GM21737 (cell line): Measurements from ENCODE around the gene RPL22.
A peak's percentile ranks its signal among the peaks of the same experiment; 100 is the strongest.

Source experiments
- ATAC-seq: cut with Tn5 transposase; IDR thresholded peaks from one replicate; pipeline ENCODE4 v1.9.1; 2021; ENCODE audit warnings: mild to moderate bottlenecking, moderate library complexity; ENCODE audit not compliant: unreplicated experiment

The RPL22 gene

DNA sequence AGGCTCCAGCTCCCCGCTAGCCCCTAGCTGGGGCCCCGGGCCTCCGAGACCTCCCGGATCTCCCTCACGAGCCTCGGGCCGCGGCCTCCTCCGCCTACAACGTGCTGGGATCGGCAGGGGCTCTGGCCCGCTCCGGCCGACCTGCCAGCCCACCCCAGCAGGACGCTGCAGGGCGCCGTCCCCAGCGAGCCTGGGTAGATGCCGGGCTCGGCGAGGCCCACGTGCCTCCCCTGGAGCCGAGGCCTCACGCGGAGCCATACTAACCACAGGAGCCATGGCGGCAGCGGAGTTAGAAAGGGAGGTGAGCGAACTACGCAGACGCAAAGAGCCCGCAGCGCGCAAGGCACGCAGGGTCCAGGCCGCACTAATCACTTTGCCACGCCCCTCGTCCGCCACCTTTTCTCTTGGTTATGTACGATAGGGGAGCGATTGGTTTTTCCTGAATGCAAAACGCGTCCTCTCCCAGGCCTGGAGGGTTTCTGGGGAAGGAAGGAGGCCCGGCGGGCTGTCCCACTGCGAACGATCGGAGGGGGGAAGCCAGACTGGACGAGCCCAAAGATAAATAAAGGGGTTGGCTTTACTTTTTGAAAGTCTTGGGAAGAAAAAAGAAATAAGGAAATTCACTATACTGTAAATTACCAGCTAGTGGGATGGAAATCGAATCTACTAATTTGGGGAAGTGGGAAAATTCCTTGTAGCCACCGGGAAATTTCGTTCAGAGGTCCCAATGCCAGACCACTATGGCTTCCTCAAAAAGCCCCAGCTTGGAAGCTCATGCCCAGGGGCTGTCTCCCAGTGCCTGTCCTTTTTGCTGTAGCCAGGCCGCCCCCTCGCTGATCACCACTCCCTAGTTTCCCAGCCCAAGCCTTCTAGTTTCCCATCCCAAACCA is at the start of gene RPL22:
Gene RPL22, minus strand, starts transcription at position 298 of the 890 bp plus-strand sequence. Its CDS starts 22 bp downstream, at position 276.
- ATAC-seq = peak; percentile 91

- ATAC-seq = no peak
Measured at GRCh38 chr1:6248161-6248776, 48.9 kb upstream of the RPL22 start.

DNA sequence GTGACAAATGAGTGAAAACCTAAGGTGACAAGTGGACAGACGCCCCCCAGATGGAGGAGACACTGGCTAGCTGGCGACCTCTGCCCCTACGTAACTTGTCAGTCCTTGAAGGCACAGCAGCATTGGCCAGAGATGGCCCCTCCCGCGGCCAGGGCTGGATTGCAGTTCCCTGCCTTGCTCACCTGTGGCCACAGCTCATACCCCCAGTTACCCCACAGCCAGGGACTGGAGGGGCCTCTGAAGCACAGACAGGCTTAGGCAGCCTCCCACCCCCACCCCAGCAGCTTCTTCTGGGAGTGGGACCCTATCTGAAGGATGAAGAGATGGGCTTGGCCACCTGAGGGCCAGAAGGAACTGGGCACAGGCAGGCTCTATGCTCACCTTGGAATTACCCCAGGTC is 48.3 kb upstream of the RPL22 start:
- ATAC-seq = no peak

- no peak for ATAC-seq
Measured at GRCh38 chr1:6246497-6247467, 47.4 kb upstream of the RPL22 start.

DNA sequence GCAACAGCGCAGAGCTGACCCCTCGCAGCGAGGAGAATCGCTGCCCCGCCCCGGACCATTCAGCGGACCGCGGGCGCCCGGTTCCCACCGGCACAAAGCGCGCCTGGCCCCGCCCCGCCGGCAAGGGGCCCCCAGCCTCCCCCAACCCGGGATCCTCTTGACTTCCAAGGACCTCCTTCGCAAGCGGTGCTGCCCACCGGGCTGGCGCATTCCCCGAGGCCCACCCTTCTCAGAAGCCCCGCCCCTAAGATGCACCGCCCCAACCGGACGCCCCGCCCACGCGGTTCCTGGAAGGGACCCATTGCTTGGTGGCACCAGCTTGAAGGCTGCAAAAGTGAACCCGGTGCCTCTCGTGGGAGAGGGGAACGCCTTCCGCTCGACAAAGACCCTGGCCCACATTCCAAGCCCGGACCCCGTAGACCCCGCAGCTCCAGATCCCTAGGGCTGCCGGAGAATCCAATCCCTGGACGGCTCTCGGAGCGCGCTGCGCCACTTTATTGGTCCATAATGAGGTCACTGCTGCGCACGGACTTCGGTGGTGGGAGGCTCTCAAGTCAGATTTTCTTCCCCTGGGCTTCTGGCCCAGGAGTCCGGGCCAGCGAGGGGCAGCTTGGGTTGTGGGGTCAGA is 46.6 kb upstream of the RPL22 start:
- ATAC-seq = no peak

DNA sequence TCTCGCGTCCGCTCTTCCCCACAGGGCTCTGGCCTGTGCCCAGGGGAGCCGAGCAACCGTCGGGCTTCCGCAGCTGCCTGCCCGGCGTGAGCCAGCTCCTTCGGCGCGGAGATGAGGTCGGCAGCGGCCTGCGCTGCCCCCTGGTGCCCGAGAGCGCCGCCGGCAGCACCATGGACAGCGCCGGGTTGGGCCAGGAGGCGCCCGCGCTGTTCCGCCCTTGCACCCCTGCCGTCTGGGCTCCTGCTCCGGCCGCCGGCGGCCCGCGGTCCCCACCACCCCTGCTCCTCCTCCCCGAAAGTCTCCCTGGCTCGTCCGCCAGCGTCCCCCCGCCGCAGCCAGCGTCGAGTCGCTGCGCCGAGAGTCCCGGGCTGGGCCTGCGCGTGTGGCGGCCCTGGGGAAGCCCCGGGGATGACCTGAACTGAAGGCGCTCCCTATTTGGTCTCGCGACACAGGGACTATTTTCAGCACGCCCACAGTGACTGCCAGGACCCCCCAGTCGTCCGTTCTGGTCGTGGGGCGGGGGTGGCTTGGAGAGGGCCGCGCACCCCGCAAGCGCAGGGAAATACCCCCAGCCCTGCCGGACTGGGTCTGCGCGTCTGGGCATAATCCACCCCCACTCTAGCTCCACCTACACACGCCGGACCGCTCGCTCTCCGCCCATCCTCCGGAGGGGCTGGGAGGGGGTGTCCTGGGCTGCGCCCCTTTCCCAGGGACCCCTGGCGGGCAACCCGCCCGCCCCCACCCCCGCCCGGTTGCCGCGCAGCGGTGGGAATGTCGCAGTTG is 45.9 kb upstream of the RPL22 start:
- ATAC-seq = no peak

GRCh38 chr1:6244401-6245049 is 45.1 kb upstream of the RPL22 start:
- ATAC-seq = no peak

GRCh38 chr1:6243993-6244392 is 44.6 kb upstream of the RPL22 start, which contains the start of gene HES3:
Gene HES3, plus strand, starts transcription at chr1:6244179. Its CDS starts 187 bp downstream, at chr1:6244366.
- no peak for ATAC-seq

- ATAC-seq = no peak
Measured at GRCh38 chr1:6243053-6243834, 43.8 kb upstream of the RPL22 start.

GRCh38 chr1:6241887-6242740 is 42.7 kb upstream of the RPL22 start:
- ATAC-seq = no peak

DNA sequence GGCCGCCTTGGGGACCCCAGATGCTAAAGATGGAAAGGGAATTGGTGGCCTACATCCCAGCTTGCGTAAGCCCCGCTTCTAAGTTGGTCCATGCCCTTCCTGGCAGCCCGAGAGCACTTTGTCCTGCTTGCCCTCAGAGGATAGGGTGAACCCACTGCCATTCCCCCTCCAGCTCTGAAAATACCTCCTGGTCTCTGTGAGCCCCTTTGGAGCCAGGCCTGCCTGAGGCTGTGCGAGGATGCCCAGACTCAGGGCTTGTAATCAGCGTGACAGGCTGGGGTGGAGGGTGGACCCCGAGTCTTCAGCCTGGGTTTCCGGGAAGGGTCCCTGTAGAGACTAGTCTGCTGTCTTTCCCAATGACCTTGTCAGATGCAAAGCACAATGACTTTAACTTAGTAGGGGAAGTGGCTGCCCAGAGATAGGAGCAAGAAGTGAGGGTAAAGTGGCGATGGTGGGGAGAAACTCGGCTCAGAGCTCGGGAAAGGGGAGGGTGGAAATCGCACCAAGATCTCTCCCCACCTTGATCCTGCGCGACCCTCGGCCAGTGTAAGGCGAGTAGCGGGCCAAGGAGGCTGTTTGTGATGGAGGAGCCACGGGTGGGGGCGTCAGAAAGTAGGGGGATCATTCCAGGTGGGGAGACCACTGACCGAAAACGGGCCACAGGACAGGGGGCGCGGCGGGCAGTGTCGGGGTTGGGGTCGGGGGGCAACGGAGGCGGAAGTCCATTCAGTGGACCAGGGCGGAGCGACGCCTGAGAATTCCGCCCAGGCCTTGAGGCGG is 41.9 kb upstream of the RPL22 start:
- no peak for ATAC-seq

DNA sequence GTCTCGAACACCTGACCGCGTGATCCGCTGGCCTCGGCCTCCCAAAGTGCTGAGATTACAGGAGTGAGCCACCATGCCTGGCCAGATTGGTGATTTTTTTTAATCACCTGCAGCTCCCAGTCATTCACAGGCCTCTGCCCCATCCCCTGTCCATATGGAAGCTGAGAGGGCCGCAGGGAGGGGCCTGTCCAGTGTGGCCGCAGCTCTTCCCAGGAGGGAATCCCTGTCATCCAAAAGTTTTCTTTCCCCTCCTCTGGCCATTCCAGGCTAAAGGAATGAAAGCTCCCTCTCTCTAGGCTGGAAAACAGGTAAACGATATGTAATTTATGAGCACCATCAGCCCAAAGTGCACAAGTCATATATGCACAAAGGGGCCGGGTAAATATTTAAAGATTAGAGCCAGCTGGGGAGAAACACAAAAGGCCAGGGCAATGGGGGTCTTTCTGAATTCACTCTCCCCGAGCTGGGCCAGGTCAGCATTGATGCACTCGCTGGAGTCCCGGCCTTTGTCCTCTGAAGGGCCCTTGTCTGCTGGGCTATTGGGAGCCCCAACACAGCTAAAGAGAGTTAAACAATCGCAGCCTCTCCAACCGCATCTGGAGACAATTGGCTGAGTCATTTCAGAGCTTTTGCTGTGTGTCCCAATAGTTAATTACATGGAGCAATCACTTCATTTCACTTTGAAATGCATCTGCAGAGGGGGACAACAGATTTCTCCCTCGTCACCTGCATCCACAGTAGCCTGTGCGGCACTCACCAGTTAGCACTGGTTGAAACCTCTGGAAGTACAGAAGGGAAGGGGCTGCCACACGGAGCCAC is 40.8 kb upstream of the RPL22 start:
- ATAC-seq = no peak

GRCh38 chr1:6239213-6239752 is 39.9 kb upstream of the RPL22 start:
- no peak for ATAC-seq

DNA sequence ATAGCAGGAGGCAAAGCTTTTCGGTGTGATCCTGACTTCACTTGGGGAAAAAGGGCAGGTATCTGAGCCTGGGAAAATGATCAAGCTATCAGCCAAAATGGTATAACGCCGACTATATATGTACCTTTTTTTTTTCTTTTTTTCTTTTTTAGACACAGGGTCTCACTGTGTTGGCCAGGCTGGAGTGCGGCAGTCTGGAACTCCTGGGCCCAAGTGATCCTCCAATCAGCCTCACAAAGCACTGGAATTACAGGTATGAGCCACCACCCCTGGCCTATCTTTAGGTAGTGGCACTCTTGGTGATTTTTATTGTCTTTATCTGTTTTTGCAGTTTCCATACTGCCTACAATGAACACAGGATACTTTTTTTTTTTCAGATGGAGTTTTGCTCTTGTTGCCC is 37.7 kb upstream of the RPL22 start:
- no peak for ATAC-seq

DNA sequence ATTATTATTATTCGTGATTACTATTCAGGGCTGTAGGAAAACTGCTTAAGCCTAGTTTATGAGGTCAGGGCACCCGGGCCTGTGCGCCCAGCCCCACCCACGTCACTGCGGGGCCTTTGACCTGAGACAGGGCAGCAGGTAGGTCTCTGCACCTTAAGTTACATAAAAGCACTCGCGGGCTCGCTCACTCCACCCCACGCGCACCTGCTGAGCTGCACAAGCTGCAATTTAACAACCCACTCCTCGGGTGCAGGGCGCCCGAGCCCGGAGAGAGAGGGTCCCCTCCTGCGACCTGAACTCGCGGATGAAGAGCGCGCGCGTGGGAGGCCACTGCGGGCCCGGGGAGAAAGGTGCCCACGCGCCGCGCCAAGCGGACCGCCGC is 35.9 kb upstream of the RPL22 start:
- ATAC-seq = peak; percentile 14
